Pancreas (tissue), 10 donors: ENCODE data around the gene PDZD2. TPM values are rescaled to one million over a fixed set of nuclear protein-coding genes. Genes with fewer than 3 reads are reported as not detected.

Experiments
- ATAC-seq, 4 donors: fragments of 200-7000 bp; cut with Tn5 transposase; one replicate each; pipeline versions ENCODE4 v1.8.0 to v1.9.1; 2020; ENCODE audit warnings: mild to moderate bottlenecking in 4 of 4, moderate library complexity in 4 of 4
- DNase-seq, 6 donors: peaks; one replicate each; pipeline ENCODE4 v3.0.0-alpha.2; 2020
- FAIRE-seq: peaks from 2 replicates; lab custom pipeline; 2012; peaks lifted over from hg19 to GRCh38; lab: Jason Lieb, UNC
- H3K27ac ChIP-seq, 4 donors: fragments of 200-600 bp; sonication (generic); 1 replicate in 3 of 4; 2 replicates in 1 of 4; pipeline versions ENCODE4 v1.5.0 to v1.8.0; 2020
- H3K27me3 ChIP-seq, 4 donors: fragments of 200-600 bp; one replicate each; pipeline ENCODE4 v1.8.0; 2021
- H3K36me3 ChIP-seq, 3 donors: fragments of 200-600 bp; sonication (generic) in 1 of 3; one replicate each; pipeline versions ENCODE4 v1.5.0 to v1.8.0; 2020 to 2021
- H3K4me1 ChIP-seq, 3 donors: fragments of 200-600 bp; one replicate each; pipeline ENCODE4 v1.8.0; 2021
- H3K4me3 ChIP-seq, 4 donors: fragments of 200-600 bp; sonication (generic) in 2 of 4; one replicate each; pipeline versions ENCODE4 v1.5.0 to v1.8.0; 2020 to 2021
- H3K9me3 ChIP-seq, 4 donors: fragments of 200-600 bp; one replicate each; pipeline ENCODE4 v1.8.0; 2021
- WGBS, 2 donors: extraction: QIAGEN DNeasy Blood & Tissue Kit; methylation state at CpG; one replicate each; pipeline ENCODE4 v1.1.7; 2013; 5-methylcytosine and 5-hydroxymethylcytosine counted together
- intact Hi-C, 3 donors: fragments of 100-400 bp; cut with DNase I; formaldehyde crosslinking; loops; one replicate each; pipeline versions ENCODE4 v1.11.1 to v1.14.2; 2022
- polyA plus RNA-seq, 2 donors: library from polyadenylated mRNA; stranded (reverse); fragments of 200-250 nt; gene quantifications; one replicate each; pipeline ENCODE4 v1.2.3, GENCODE V29; 2013
- total RNA-seq, 6 donors: library from RNA; stranded (reverse); fragmentation: NEBNext Ultra II Directional in 4 of 6; extraction: Animal tissue kit (Norgen Biotek cat#: 25700) in 4 of 6; gene quantifications; one replicate each; pipeline versions ENCODE4 v1.2.1 to v1.2.4, GENCODE V29; 2021 to 2023
- TF ChIP-seq, protein P1 (sequence below), 4 donors: fragments of 200-600 bp; sonication (generic) in 3 of 4; IDR thresholded peaks; one replicate each; pipeline versions ENCODE4 v1.5.0 to v1.8.0; 2021; ENCODE audit warnings: antibody characterized with exemption in 4 of 4
- donor health status: healthy with polysubstance abuse.
- donor health status: DM: no; HTN: no; CAD: no; lungs with moderate emphysema.
- donor health status: DM: no; HTN: no; CAD: no.
- donor health status: control.
- donor health status: control.
- donor health status: Bipolar disorder and iron deficiency.
- donor health status: DM: yes; HTN: yes; CAD: no.
- donor health status: DM: no; HTN: no; CAD: no.
- donor health status: DM: no; HTN: no; CAD: no.
- donor health status: DM: yes; HTN: yes; CAD: no.

PDZD2 gene
- total and polyA plus RNA-seq, 8 donors: 1.4 to 4.5 (median 3.3) TPM

DNA sequence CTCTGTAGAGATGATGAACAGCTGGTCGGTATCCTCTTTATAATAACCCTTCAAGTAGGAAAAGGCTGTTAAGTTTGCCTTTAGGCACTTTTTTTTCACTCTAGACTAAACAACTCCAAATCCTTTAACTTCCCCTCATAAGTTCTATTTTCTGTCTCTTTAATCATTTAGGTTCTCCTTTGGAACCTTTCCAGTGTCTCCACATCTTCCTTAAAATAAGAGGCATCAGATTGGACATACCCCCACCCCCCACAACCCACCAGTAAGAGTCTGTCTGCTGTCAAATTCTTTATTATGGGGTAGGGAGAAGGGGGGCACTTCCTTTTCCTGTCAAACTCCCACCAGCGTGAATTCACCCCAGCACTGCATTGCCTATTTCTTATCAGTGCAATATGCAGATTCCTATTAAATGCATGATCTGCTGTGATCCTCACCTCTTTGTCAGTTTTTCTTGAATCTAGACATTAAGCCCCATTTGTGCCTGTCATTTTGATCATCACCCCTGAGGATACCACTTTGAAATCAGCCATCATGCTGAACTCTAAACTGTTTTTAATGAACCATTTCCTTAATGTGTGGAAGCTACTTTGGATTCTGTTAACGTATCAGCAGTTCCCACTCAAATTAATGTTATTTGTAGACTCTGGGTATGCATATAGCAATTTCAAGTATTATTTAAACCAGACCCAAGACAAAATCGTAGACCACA, 212.2 kb downstream of the PDZD2 start:
- 48 to 60% methylated on average over 4 of the region's 4 CpGs for WGBS, 2 donors
- ATAC-seq (no peak), FAIRE-seq (no peak), DNase-seq (no peak)
- Histone ChIP-seq H3K27ac (no peak overlapping the region), H3K27me3 (no peaks in the 10 kb centered on the region), H3K4me3 (no peak overlapping the region), H3K36me3 (no peaks in the 10 kb centered on the region), H3K9me3 (no peaks in the 10 kb centered on the region), H3K4me1 (no peaks in the 10 kb centered on the region)
- intact Hi-C loops: no loop called here
- TF ChIP-seq, protein P1, sequence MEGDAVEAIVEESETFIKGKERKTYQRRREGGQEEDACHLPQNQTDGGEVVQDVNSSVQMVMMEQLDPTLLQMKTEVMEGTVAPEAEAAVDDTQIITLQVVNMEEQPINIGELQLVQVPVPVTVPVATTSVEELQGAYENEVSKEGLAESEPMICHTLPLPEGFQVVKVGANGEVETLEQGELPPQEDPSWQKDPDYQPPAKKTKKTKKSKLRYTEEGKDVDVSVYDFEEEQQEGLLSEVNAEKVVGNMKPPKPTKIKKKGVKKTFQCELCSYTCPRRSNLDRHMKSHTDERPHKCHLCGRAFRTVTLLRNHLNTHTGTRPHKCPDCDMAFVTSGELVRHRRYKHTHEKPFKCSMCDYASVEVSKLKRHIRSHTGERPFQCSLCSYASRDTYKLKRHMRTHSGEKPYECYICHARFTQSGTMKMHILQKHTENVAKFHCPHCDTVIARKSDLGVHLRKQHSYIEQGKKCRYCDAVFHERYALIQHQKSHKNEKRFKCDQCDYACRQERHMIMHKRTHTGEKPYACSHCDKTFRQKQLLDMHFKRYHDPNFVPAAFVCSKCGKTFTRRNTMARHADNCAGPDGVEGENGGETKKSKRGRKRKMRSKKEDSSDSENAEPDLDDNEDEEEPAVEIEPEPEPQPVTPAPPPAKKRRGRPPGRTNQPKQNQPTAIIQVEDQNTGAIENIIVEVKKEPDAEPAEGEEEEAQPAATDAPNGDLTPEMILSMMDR (IDR thresholded peaks at IDR 0.05): no peak

DNA sequence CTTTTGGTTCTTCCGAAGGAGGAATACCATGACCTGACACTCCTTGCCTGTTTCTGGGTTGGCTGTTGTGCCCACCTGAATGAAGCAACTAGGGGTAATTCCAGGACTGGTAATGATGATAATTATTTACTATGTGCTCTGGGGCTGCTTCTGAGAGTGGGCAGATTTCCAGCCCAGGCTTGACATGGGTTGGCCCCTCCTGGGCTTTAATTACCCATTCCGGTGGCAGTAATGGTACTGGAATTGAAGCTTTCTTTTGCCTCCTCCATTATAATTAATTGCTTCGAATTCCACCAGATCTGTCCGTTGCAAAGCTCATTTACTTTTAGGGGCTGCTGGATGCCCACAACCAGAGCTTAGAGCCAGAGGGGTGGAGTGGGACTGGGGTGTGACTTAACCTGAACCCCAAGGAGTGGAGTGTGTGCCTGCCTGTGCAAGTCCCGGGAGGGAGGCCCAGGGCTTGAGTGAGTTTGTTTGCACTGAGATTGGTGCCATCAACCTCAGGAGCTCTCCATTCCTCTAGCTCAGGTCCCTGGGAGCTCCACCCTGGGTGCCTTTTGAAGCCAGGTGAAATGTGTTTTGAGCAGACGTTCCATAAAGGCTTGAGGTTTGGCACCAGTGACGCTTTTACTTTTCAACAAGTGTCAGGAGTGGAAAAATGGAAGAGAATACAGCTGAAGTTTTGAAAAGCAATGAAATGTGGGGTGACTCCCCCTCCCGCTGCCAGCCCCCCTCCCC, 214.6 kb downstream of the PDZD2 start:
- H3K4me3 ChIP-seq: no peak overlapping the region
- no peak for DNase-seq
- intact Hi-C loops: no loop called here
- WGBS, 2 donors: 41 to 49% methylated on average over 8 of the region's 8 CpGs
- H3K27me3 ChIP-seq: no peaks in the 10 kb centered on the region
- ATAC-seq: peak in 3 of 4 donors; percentile 9 to 32 (median 9)
- FAIRE-seq: no peak
- no peaks in the 10 kb centered on the region for H3K9me3 ChIP-seq
- no peaks in the 10 kb centered on the region for H3K36me3 ChIP-seq
- no peaks in the 10 kb centered on the region for H3K4me1 ChIP-seq
- TF ChIP-seq, protein P1 (IDR thresholded peaks at IDR 0.05): no peak
- no peak overlapping the region for H3K27ac ChIP-seq

DNA sequence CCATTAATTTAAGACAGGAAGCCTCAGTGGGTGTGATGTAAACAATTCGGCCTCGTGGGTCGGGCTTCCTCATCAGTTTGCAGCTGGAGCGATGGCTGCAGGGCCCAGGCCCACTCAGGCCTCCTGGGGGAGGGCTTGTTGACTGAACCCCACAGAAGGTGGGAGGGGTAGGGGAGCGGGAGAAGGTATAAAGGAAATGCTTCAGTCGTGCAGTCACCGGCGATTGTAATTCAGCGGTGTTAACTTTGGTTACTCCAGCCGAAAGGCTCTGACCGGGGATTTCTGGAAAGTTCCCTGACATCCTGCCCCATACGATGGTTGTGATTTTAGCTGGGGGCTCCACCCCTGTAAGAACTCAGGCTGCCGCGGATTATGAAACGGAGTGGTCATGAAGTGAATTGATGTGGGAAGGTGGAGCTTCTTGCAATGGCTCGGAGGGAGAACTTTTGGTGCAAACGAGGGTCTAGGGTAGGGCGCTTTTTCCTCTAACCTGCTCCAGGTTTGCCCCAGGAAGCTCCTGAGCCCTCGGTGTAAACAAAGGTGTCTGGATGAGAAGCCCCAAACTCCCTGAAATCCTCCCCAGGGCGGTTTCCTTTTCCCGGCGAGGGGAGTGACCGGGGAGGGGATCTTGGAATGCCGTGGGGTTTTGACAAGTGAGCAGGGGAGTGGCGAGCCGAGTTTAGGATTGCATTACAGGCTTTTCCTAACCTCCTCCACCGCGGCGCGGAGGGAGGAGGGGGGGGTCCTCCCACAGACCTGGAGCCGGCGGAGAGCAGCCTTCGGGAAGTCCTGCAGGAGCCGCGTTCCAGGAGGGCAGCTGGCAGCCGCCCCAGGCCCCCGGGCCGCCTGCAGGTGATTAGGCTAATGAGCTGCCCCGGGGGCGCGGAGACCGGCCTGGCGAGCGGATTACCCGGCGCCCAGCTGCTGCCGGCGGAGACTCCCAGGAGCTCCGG, 215.5 kb downstream of the PDZD2 start:
- Histone ChIP-seq H3K4me1 (no peaks in the 10 kb centered on the region), H3K27ac (peak overlapping the region in 2 of 4 donors; percentile 11 to 18), H3K4me3 (peak overlapping the region; percentile 32 to 60 (median 40)), H3K27me3 (no peaks in the 10 kb centered on the region), H3K36me3 (no peaks in the 10 kb centered on the region), H3K9me3 (no peaks in the 10 kb centered on the region)
- DNase-seq (peak; percentile 11 to 76 (median 36)), FAIRE-seq (no peak), ATAC-seq (peak; percentile 75 to 83 (median 77))
- intact Hi-C loops: no loop called here
- 6 to 7% methylated on average over 44 to 49 of the region's 49 CpGs for WGBS, 2 donors
- TF ChIP-seq, protein P1 (IDR thresholded peaks at IDR 0.05): no peak

DNA sequence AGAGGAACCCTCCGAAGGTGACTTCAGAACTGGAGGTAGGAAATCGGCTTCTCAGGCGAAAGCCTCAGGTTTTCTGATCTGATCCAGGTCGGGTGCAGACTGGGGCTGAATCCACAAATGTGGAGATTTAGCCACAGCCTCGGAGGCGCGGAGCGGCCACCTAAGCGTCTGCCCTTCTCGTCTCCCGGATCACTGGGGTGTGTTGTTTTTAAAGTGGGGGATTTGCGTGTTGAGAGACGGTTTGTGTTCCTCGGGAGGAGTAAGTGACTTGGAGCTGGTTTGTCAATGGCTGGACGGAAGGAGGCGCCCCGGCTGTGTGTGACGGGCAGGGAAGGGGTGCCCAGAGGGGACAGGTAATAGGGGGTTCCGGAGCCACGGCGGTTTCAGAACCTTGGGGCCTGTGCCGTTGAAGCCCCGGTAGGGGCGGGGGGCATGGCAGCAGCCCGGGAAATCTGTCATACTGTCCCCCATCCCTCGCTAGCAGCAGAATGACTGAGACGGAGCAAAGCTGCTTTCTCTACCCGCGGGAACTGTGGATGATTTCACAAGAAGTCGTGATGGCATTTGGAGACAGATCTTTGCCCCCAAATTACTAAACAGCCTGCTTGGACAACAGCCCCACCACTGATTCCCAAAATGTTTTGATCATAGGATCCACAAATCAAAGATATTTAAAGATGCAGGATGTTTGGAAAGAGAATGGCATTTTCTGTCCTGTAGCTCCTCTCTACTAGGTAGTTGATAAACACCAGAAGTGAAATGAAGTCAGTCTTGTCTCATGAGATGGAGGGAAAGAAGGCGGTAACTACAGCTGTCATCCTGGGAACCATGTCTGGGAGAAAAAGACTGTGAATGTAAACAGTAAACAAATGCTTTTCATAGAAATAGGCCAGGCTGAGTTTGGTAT, 216.5 kb downstream of the PDZD2 start:
- TF ChIP-seq, protein P1 (IDR thresholded peaks at IDR 0.05): no peak
- peak overlapping the region in 2 of 4 donors; percentile 11 to 18 for H3K27ac ChIP-seq
- DNase-seq: peak in 5 of 6 donors; percentile 11 to 66 (median 25)
- ATAC-seq: peak; percentile 40 to 63 (median 52)
- intact Hi-C loops: no loop called here
- WGBS, 2 donors: 6 to 7% methylated on average over 31 of the region's 31 CpGs
- peak overlapping the region; percentile 32 to 60 (median 40) for H3K4me3 ChIP-seq
- H3K27me3 ChIP-seq: no peaks in the 10 kb centered on the region
- FAIRE-seq: no peak
- H3K4me1 ChIP-seq: no peaks in the 10 kb centered on the region
- no peaks in the 10 kb centered on the region for H3K9me3 ChIP-seq
- H3K36me3 ChIP-seq: no peaks in the 10 kb centered on the region
